Adrenal gland (tissue), 19 donors: Measurements from ENCODE around the gene G2E3. TPM values are rescaled to one million over a fixed set of nuclear protein-coding genes. Genes with fewer than 3 reads are reported as not detected.

ENCODE experiments used
- DNase-seq, 7 donors: peaks; one replicate each; pipeline ENCODE4 v3.0.0-alpha.2; 2019 to 2020
- H3K27ac ChIP-seq, 5 donors: fragments of 200-600 bp; sonication (generic) in 4 of 5; 1 replicate in 3 of 5; 2 replicates in 2 of 5; pipeline versions ENCODE4 v1.5.1 to v1.8.0; 2016 to 2020; ENCODE audit warnings: mild to moderate bottlenecking in 1 of 5
- H3K27me3 ChIP-seq: fragments of 200-600 bp; 2 replicates; pipeline ENCODE4 v1.8.0; 2021
- H3K36me3 ChIP-seq, 2 donors: fragments of 200-600 bp; replicated peaks in 1 of 2; 1 replicate in 1 of 2; 2 replicates in 1 of 2; pipeline versions ENCODE4 v1.5.1 to v1.8.0; 2018 to 2022
- H3K4me1 ChIP-seq, 2 donors: fragments of 200-600 bp; replicated peaks in 1 of 2; 1 replicate in 1 of 2; 2 replicates in 1 of 2; pipeline versions ENCODE4 v1.5.1 to v1.8.0; 2018 to 2021
- H3K4me3 ChIP-seq, 4 donors: fragments of 200-600 bp; sonication (generic) in 3 of 4; one replicate each; pipeline ENCODE4 v1.5.1; 2016 to 2018
- H3K9me3 ChIP-seq, 3 donors: fragments of 200-600 bp; sonication (generic) in 1 of 3; replicated peaks in 1 of 3; 1 replicate in 2 of 3; 2 replicates in 1 of 3; pipeline versions ENCODE4 v1.5.1 to v1.8.0; 2016 to 2021
- CTCF ChIP-seq, 6 experiments: fragments of 450-650 bp in 4 of 6; fragments of 200-600 bp in 2 of 6; sonication (generic) in 1 of 6; IDR thresholded peaks; 1 replicate in 5 of 6; 2 replicates in 1 of 6; pipeline versions ENCODE4 v1.5.1 to v1.8.0; 2016 to 2021; ENCODE audit warnings: antibody characterized with exemption in 6 of 6, mild to moderate bottlenecking in 2 of 6, moderate library complexity in 1 of 6
- POLR2A ChIP-seq, 2 donors: fragments of 450-650 bp; IDR thresholded peaks; one replicate each; pipeline ENCODE4 v1.6.1; 2017; ENCODE audit warnings: antibody characterized with exemption in 2 of 2, mild to moderate bottlenecking in 2 of 2, moderate library complexity in 1 of 2
- WGBS, 4 donors: extraction: QIAGEN DNeasy Blood & Tissue Kit in 2 of 4; methylation state at CpG; one replicate each; pipeline versions ENCODE4 v1.1.5 to v1.1.7; 2013 to 2017; 5-methylcytosine and 5-hydroxymethylcytosine counted together
- intact Hi-C, 2 donors: fragments of 100-400 bp; cut with DNase I; formaldehyde crosslinking; loops; one replicate each; pipeline versions ENCODE4 v1.14.1 to v1.15.0; 2022 to 2023
- long read RNA-seq, 10 donors: library from polyadenylated mRNA in 3 of 10; unstranded in 2 of 10; stranded (forward) in 1 of 10; transcript quantifications; one replicate each; pipeline ENCODE4 v2.0.0 and lab custom pipeline, GENCODE V29; 2021 to 2026
- polyA plus RNA-seq, 3 donors: library from polyadenylated mRNA; stranded (reverse); fragments of 200-250 nt in 2 of 3; fragments of 350-450 nt in 1 of 3; fragmentation: Illumina TruSeq in 1 of 3; extraction: RNeasy Lipid Tissue Mini Kit (QIAGEN cat#74804) in 1 of 3; gene quantifications; one replicate each; pipeline ENCODE4 v1.2.3, GENCODE V29; 2013 to 2014
- total RNA-seq, 9 donors: library from RNA; depleted of rRNA in 4 of 9; stranded (reverse); fragments of >200 nt in 4 of 9; fragments of 120-200 nt in 1 of 9; fragmentation: NEBNext Ultra II Directional in 1 of 9; extraction: Animal tissue kit (Norgen Biotek cat#: 25700) in 1 of 9; gene quantifications; one replicate each; pipeline versions ENCODE4 v1.1.0 to v1.2.4, GENCODE V29; 2013 to 2023
- donor health status: healthy with polysubstance abuse.
- donor health status: Bipolar disorder and iron deficiency.
- donor health status: DM: yes; HTN: yes; CAD: no.
- donor health status: DM: no; HTN: no; CAD: no.
- donor health status: DM: no; HTN: no; CAD: no.
- donor health status: DM: yes; HTN: yes; CAD: no.

The G2E3 gene
- 10 to 100 TPM in 6 of 9 donors, 1 to 10 TPM in 3; 4.1 to 18.4 (median 13.9) TPM for total RNA-seq
- 1 to 10 TPM; 2.4 to 8.4 (median 3.0) TPM for polyA plus RNA-seq
- long read RNA-seq, donor 1, full-length matches to known transcripts: 2 of 7 reads
- long read RNA-seq, donor 1, partial matches to known transcripts: 5 of 7 reads
- long read RNA-seq, donor 1, other reads (novel, unspliced or antisense): 0 of 7 reads
- long read RNA-seq, donor 2, partial matches to known transcripts: 6 of 6 reads
- long read RNA-seq, donor 2, other reads (novel, unspliced or antisense): 0 of 6 reads
- long read RNA-seq, donor 3: 0 reads
- long read RNA-seq, donor 4, partial matches to known transcripts: 3 of 4 reads
- long read RNA-seq, donor 4, other reads (novel, unspliced or antisense): 1 of 4 reads
- long read RNA-seq, donor 5, full-length matches to known transcripts: 6 of 7 reads
- long read RNA-seq, donor 5, partial matches to known transcripts: 0 of 7 reads
- long read RNA-seq, donor 5, other reads (novel, unspliced or antisense): 1 of 7 reads
- long read RNA-seq, donor 6, full-length matches to known transcripts: 1 of 9 reads
- long read RNA-seq, donor 6, partial matches to known transcripts: 7 of 9 reads
- long read RNA-seq, donor 6, other reads (novel, unspliced or antisense): 1 of 9 reads
- long read RNA-seq, donor 7: 0 reads
- long read RNA-seq, donor 8, full-length matches to known transcripts: 2 of 2 reads
- long read RNA-seq, donor 8, partial matches to known transcripts: 0 of 2 reads
- long read RNA-seq, donor 8, other reads (novel, unspliced or antisense): 0 of 2 reads
- long read RNA-seq, donor 9, partial matches to known transcripts: 0 of 1 reads
- long read RNA-seq, donor 9, other reads (novel, unspliced or antisense): 0 of 1 reads
- long read RNA-seq, donor 10, full-length matches to known transcripts: 2 of 2 reads
- long read RNA-seq, donor 10, partial matches to known transcripts: 0 of 2 reads
- long read RNA-seq, donor 10, other reads (novel, unspliced or antisense): 0 of 2 reads

- Histone ChIP-seq H3K4me3 (peak within 1 kb of the TSS; percentile 44 to 69 (median 60)), H3K4me1 (peaks cover 0 to 23% of the 10 kb centered on the region in 2 donors), H3K9me3 (no peaks in the 10 kb centered on the region), H3K27ac (peak within 1 kb of the TSS in 4 of 5 donors; percentile 44 to 72 (median 62)), H3K36me3 (no peaks in the 10 kb centered on the region), H3K27me3 (no peaks in the 10 kb centered on the region)
- DNase-seq: peak; percentile 77 to 88 (median 84)
- TF ChIP-seq CTCF (IDR thresholded peaks at IDR 0.05) (no peak), POLR2A (IDR thresholded peaks at IDR 0.05) (peak in 1 of 2 donors; percentile 63)
- 0 to 1% (median 0%) methylated on average over 51 to 62 of the region's 62 CpGs for WGBS, 4 donors
- intact Hi-C loops: no loop called here
These were observed at the start of gene G2E3 for GRCh38 chr14:30558675-30559555. G2E3 (plus strand) TSS chr14:30559158; CDS start chr14:30581080, 21,922 bp downstream.

- Histone ChIP-seq H3K9me3 (no peaks in the 10 kb centered on the region), H3K27ac (no peak overlapping the region), H3K4me3 (no peak overlapping the region), H3K36me3 (no peaks in the 10 kb centered on the region), H3K27me3 (no peaks in the 10 kb centered on the region), H3K4me1 (no peaks in the 10 kb centered on the region)
- no peak for DNase-seq
- 73 to 94% (median 87%) methylated on average over 2 of the region's 2 CpGs for WGBS, 4 donors
- intact Hi-C loops: no loop called here
- TF ChIP-seq POLR2A (IDR thresholded peaks at IDR 0.05) (no peak), CTCF (IDR thresholded peaks at IDR 0.05) (no peak)
These were observed 41.2 kb upstream of the G2E3 start for GRCh38 chr14:30517737-30518136.

GRCh38 chr14:30518867-30519560 is 39.9 kb upstream of the G2E3 start:
- intact Hi-C loops: no loop called here
- Histone ChIP-seq H3K36me3 (no peaks in the 10 kb centered on the region), H3K27me3 (no peaks in the 10 kb centered on the region), H3K4me1 (no peaks in the 10 kb centered on the region), H3K27ac (no peak overlapping the region), H3K4me3 (no peak overlapping the region), H3K9me3 (no peaks in the 10 kb centered on the region)
- TF ChIP-seq CTCF (IDR thresholded peaks at IDR 0.05): no peak
- TF ChIP-seq POLR2A (IDR thresholded peaks at IDR 0.05): no peak
- DNase-seq: no peak
- 89 to 94% (median 91%) methylated on average over 4 of the region's 4 CpGs for WGBS, 4 donors
